ENCODE data around the gene TNNI2. TPM values are rescaled to one million over a fixed set of nuclear protein-coding genes. Genes with fewer than 3 reads are reported as not detected.
A peak's percentile ranks its signal among the peaks of the same experiment; 100 is the strongest.
"Not testable (repeated sequence)": the region's sequence is repeated elsewhere in the genome, so short reads cannot be mapped to it uniquely, and the experiment has no call there.

TNNI2 gene
- total RNA-seq, 4 donors from 2014 or later, result 17.4 to 63.6 (median 27.2) TPM

DNA sequence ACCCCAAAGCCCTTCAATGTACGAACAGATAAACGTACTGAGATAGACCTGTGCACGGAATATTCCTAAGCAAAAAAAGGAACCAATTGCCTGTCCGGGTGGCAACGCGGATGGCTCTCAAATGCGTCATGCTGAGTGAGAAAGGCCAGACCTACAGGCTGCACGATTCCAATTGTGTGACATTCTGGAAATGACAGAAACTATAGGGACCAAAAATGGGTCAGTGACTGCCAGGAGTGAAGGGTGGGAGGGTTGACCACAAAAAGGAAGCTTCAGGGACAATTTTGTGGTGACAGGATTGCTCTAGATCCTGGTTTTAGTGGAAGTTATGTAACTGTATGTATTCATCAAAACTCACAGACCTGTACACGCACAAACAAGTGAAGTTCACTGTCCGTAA is 28.0 kb upstream of the TNNI2 start:
- TF ChIP-seq POLR2A (IDR thresholded peaks at IDR 0.05) (no peak), POLR2AphosphoS5 (IDR thresholded peaks at IDR 0.05) (no peak), EP300 (IDR thresholded peaks at IDR 0.05) (no peak)
- TF ChIP-seq, protein P1, sequence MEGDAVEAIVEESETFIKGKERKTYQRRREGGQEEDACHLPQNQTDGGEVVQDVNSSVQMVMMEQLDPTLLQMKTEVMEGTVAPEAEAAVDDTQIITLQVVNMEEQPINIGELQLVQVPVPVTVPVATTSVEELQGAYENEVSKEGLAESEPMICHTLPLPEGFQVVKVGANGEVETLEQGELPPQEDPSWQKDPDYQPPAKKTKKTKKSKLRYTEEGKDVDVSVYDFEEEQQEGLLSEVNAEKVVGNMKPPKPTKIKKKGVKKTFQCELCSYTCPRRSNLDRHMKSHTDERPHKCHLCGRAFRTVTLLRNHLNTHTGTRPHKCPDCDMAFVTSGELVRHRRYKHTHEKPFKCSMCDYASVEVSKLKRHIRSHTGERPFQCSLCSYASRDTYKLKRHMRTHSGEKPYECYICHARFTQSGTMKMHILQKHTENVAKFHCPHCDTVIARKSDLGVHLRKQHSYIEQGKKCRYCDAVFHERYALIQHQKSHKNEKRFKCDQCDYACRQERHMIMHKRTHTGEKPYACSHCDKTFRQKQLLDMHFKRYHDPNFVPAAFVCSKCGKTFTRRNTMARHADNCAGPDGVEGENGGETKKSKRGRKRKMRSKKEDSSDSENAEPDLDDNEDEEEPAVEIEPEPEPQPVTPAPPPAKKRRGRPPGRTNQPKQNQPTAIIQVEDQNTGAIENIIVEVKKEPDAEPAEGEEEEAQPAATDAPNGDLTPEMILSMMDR (IDR thresholded peaks at IDR 0.05), result no peak
- peaks cover 14% of the 10 kb centered on the region for H3K27me3 ChIP-seq
- no peak overlapping the region for H3K4me3 ChIP-seq
- H3K36me3 ChIP-seq, result no peaks in the 10 kb centered on the region
- no peaks in the 10 kb centered on the region for H3K9me3 ChIP-seq
- no peak for DNase-seq (ENCODE audit: low spot score in 2 of 2)
- no peak overlapping the region for H3K27ac ChIP-seq
- H3K4me1 ChIP-seq, result no peaks in the 10 kb centered on the region
- 63% methylated on average over 10 of the region's 10 CpGs for WGBS

DNA sequence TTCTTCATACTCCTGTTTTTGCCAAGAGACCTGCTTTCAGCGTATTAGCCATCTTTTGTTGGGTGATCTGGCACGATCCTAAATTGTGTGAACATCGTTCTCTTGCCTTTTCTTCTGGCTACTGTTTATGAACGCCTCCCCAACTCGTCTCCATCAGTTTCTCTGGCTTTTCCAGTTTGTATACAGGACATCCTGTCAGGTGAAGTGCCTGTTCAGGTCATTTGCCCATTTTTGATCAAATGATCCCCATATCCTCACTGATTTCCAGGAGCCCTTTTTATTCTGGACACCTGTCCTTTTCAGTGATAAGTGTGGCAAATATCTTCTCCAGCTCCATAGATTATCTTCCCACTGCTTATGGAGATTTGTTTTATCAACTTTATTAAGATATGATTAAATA is 26.5 kb upstream of the TNNI2 start:
- DNase-seq (ENCODE audit: low spot score in 2 of 2), result no peak
- WGBS, result 87% methylated on average over 5 of the region's 5 CpGs
- Histone ChIP-seq H3K4me3 (no peak overlapping the region), H3K36me3 (no peaks in the 10 kb centered on the region), H3K27me3 (peaks cover 9% of the 10 kb centered on the region), H3K4me1 (no peaks in the 10 kb centered on the region), H3K9me3 (no peaks in the 10 kb centered on the region), H3K27ac (no peak overlapping the region)
- no peak for TF ChIP-seq POLR2A (IDR thresholded peaks at IDR 0.05)
- no peak for TF ChIP-seq EP300 (IDR thresholded peaks at IDR 0.05)
- TF ChIP-seq, protein P1 (IDR thresholded peaks at IDR 0.05), result no peak
- TF ChIP-seq POLR2AphosphoS5 (IDR thresholded peaks at IDR 0.05), result no peak

DNA sequence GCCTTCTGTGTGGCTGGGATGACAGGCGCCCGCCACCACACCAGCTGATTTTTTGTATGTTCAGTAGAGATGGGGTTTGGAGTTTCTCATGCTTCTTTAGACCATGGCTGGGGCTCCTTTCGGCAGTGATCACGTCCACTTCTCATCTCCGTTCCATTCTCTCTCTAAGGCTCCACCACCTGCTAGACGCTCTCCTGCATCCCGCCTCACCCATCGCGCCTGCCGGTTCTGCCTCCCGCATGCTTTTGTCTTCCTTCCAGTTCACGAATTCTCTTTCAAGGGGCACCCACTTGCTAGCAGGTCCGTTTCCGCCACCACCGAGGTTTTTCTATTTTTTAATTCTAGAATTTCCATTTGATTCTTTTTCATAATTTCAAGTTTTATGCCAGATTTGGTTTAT is 26.0 kb upstream of the TNNI2 start:
- Histone ChIP-seq H3K4me1 (no peaks in the 10 kb centered on the region), H3K36me3 (no peaks in the 10 kb centered on the region), H3K9me3 (no peaks in the 10 kb centered on the region), H3K27ac (no peak overlapping the region), H3K27me3 (peaks cover 9% of the 10 kb centered on the region), H3K4me3 (no peak overlapping the region)
- DNase-seq (ENCODE audit: low spot score in 2 of 2), result peak in 1 of 2 donors; percentile 48
- WGBS, result 84% methylated on average over 15 of the region's 15 CpGs
- TF ChIP-seq EP300 (IDR thresholded peaks at IDR 0.05), result no peak
- TF ChIP-seq POLR2A (IDR thresholded peaks at IDR 0.05), result no peak
- TF ChIP-seq, protein P1 (IDR thresholded peaks at IDR 0.05), result no peak

DNA sequence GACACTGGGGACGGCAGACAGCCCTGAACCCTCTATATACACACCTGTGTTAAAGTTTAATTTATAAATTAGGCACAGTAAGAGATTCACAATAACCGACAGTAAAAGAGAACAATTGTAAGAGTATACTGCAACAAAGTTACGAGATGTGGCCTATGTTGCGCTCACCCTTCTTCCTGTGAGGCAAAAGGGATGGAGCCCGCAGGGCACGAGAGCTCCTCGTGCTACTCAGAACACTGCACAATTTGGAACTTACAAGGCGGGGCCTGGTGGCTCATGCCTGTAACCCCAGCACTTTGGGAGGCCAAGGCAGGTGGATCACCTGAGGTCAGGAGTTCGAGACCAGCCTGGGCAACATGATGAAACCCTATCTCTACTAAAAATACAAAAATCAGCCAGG is 25.4 kb upstream of the TNNI2 start:
- H3K36me3 ChIP-seq, H3K27me3 ChIP-seq, H3K4me1 ChIP-seq, H3K4me3 ChIP-seq, H3K9me3 ChIP-seq, H3K27ac ChIP-seq: not testable (repeated sequence)
- DNase-seq (ENCODE audit: low spot score in 2 of 2), result peak in 1 of 2 donors; percentile 16
- WGBS, result 90% methylated on average over 9 of the region's 9 CpGs

DNA sequence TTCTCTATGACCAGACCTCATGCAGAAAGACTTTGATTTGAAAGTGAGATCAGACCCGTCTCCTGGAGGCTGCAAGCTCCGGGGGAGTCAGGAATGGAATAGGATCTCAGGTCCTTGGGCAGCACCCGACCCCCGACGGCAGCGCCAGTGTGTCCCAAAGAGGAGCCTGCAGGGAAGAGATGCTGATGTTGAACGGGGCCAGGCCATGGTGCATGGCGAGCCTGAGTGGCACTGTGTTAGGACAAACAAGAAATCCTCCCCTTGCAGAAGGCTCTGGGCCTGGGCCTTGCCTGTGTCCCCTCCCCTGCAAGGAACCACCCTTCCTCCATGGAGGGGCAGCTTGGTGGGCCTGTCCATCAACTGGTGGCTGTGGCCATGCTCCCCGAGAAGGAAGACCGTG is 24.1 kb upstream of the TNNI2 start:
- WGBS, result 61% methylated on average over 3 of the region's 10 CpGs
- peak in 1 of 2 donors; percentile 46 for DNase-seq (ENCODE audit: low spot score in 2 of 2)

More for the DNA sequence above, 24.1 kb upstream of the TNNI2 start:
- Histone ChIP-seq H3K9me3 (no peaks in the 10 kb centered on the region), H3K4me1 (no peaks in the 10 kb centered on the region), H3K27me3 (peaks cover 9% of the 10 kb centered on the region), H3K36me3 (no peaks in the 10 kb centered on the region), H3K27ac (no peak overlapping the region), H3K4me3 (no peak overlapping the region)
- TF ChIP-seq POLR2AphosphoS5 (IDR thresholded peaks at IDR 0.05), result no peak
- TF ChIP-seq, protein P1 (IDR thresholded peaks at IDR 0.05), result no peak
- TF ChIP-seq EP300 (IDR thresholded peaks at IDR 0.05), result no peak
- no peak for TF ChIP-seq POLR2A (IDR thresholded peaks at IDR 0.05)

Data from suprapubic skin (tissue), 4 donors.